A172 (cell line): ENCODE results near the gene UBXN6. TPM values are rescaled to one million over a fixed set of nuclear protein-coding genes. Genes with fewer than 3 reads are reported as not detected.

Experiments used
- DNase-seq: peaks from one replicate; pipeline ENCODE4 v3.0.0-alpha.2; 2015; ENCODE audit warnings: low spot score
- total RNA-seq: library from RNA; depleted of rRNA; stranded (reverse); fragments of >200 nt; shearing (Covaris generic); gene quantifications from 2 replicates; pipeline ENCODE4 v1.2.3, GENCODE V29; 2014; rRNA removed

Gene UBXN6
- total RNA-seq, result 87.4 and 97.0 TPM in 2 replicates

- peak; percentile 96 for DNase-seq
These were observed at the start of gene UBXN6 for GRCh38 chr19:4457654-4458395. Gene UBXN6, minus strand, starts transcription at chr19:4457794. Its CDS starts 97 bp downstream, at chr19:4457697.

- DNase-seq, result no peak
These were observed 49.5 kb upstream of the UBXN6 start for GRCh38 chr19:4507150-4507452.

GRCh38 chr19:4506449-4507149, 49.0 kb upstream of the UBXN6 start:
- peak; percentile 80 for DNase-seq

- no peak for DNase-seq
These were observed 48.2 kb upstream of the UBXN6 start for GRCh38 chr19:4505570-4506448.

GRCh38 chr19:4504891-4505569, 47.4 kb upstream of the UBXN6 start:
- no peak for DNase-seq

- DNase-seq, result no peak
These were observed 46.7 kb upstream of the UBXN6 start for GRCh38 chr19:4504297-4504701.

GRCh38 chr19:4503825-4504170, 46.2 kb upstream of the UBXN6 start:
- DNase-seq, result no peak

- DNase-seq, result no peak
These were observed 45.7 kb upstream of the UBXN6 start for GRCh38 chr19:4503132-4503824.

- DNase-seq, result no peak
These were observed 44.9 kb upstream of the UBXN6 start for GRCh38 chr19:4502282-4503131.

- DNase-seq, result no peak
These were observed 44.1 kb upstream of the UBXN6 start for GRCh38 chr19:4501691-4502090.

- DNase-seq, result no peak
These were observed 43.4 kb upstream of the UBXN6 start for GRCh38 chr19:4500841-4501591.

- DNase-seq, result no peak
These were observed 42.3 kb upstream of the UBXN6 start for GRCh38 chr19:4499855-4500254.

- DNase-seq, result no peak
These were observed 41.7 kb upstream of the UBXN6 start for GRCh38 chr19:4499318-4499717.

- no peak for DNase-seq
These were observed 41.1 kb upstream of the UBXN6 start for GRCh38 chr19:4498694-4499093.

GRCh38 chr19:4497770-4498389, 40.3 kb upstream of the UBXN6 start:
- no peak for DNase-seq

- no peak for DNase-seq
These were observed 38.7 kb upstream of the UBXN6 start for GRCh38 chr19:4496304-4496703.

GRCh38 chr19:4495471-4495870, 37.9 kb upstream of the UBXN6 start:
- DNase-seq, result no peak

GRCh38 chr19:4494691-4495064, 37.1 kb upstream of the UBXN6 start:
- no peak for DNase-seq
